Measurements from ENCODE around the gene FARSA.

Gene FARSA

GRCh38 chr19:12872941-12873890 is 60.3 kb downstream of the FARSA start:
- Histone ChIP-seq H3K4me3 (ENCODE audit: low read depth in 1 of 2, low read length in 2 of 2) (no peak overlapping the region), H3K36me3 (ENCODE audit: insufficient read depth, low read length) (peaks cover 5% of the 10 kb centered on the region)

More at GRCh38 chr19:12872941-12873890, 60.3 kb downstream of the FARSA start:
- Histone ChIP-seq H3K4me1 (ENCODE audit: insufficient read depth, low read length) (no peaks in the 10 kb centered on the region), H3K27ac (ENCODE audit: low read depth, low read length) (no peak overlapping the region), H3K9ac (ENCODE audit: low read length) (no peak overlapping the region), H3K27me3 (ENCODE audit: control insufficient read depth in 1 of 2, insufficient read depth in 2 of 2, low read length in 2 of 2) (no peaks in the 10 kb centered on the region), H3K9me3 (ENCODE audit: low read length) (no peaks in the 10 kb centered on the region)

Measured in muscle layer of colon (tissue), 2 donors.